Activated CD8-positive, alpha-beta memory T cell treated with anti-CD3 and anti-CD28 coated beads, Interleukin-2, amount 50 U/mL, for 24 hours (primary cell): ENCODE data around the gene SSH3.

Source experiments
- DNase-seq: peaks from one replicate; pipeline ENCODE4 v3.0.0-alpha.2; 2020; ENCODE audit errors: extremely low read depth

SSH3 gene

GRCh38 chr11:67349036-67349435, 45.7 kb downstream of the SSH3 start:
- DNase-seq, result no peak

DNA sequence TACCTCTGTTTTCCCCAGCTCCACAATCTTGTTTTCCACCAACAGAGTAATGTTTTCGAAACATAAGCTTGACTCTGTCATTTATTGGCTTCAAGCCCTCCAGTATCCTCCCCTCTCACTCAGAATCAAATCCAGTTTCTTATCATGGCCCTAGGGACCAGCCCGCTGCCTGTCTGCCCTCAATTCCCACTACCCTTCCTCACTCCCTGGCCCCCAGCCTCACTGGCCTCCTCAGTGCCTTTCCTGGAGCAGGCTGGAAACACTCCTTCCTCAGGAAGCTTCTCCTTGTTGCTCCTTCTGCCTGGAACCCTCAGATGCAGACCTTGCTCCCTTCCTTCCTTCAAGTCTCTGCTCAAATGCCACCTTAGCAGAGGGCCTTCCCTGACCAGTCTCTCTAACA, 46.1 kb downstream of the SSH3 start:
- DNase-seq, result no peak

DNA sequence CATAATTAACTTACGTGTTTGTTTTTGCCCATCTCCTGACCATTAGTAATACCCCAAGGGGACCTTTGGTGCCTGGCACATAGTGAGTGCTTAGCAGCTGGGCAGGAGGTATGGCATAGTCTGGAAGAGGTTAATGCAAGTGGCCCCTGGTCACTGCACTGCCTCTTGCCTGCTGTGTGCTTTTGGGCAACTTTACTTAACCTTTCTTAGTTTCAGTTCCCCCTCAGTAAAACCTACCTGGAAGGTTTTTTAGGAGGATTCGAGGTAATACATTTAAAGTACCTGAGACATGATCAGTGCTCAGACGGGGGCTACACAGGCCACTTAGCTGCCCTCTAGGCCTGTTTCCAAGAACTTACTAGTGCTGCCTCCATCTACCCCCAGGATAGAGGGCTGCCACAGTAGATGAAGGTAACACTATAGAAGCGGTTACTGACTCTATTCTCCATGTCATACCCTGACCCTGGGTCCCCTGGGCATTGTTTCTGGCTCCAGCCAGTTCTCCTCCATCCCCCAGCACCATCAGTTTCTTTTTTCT, 46.7 kb downstream of the SSH3 start:
- no peak for DNase-seq

DNA sequence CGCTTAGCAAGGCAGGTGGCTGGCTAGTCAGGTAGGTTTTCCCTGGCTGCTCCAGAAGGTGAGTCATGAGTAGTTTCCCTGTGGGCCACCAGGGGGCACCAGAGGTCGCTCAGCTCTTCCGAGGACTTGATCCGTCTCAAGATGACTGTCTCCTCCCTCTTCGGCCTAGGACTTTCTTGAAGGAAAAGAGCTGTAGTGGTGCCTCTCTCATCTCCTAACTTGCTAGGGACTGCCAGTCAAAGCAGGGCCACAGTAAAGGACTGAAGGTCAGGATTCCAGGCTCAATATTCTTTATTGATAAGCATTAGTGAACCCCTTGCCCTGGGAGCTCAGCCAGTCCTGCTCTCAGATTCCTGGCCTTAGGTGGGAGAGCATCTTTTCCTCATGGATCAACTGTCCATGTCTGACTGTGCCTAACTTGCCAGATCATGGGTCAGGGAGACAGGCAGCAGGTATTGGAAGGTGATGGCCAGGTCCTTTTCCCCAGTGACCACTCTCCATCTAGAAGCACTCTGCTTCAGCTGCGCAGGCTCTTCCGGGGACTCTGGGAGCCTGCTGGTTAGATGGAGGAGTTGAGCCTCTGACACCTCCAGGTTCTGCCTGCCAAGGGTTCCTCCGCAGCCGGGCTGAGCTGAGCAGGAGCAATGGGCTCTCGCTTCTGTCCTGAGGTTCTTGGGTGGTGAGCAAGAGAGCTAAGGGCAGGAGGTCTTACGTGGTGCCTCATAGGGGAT, 48.1 kb downstream of the SSH3 start:
- no peak for DNase-seq

DNA sequence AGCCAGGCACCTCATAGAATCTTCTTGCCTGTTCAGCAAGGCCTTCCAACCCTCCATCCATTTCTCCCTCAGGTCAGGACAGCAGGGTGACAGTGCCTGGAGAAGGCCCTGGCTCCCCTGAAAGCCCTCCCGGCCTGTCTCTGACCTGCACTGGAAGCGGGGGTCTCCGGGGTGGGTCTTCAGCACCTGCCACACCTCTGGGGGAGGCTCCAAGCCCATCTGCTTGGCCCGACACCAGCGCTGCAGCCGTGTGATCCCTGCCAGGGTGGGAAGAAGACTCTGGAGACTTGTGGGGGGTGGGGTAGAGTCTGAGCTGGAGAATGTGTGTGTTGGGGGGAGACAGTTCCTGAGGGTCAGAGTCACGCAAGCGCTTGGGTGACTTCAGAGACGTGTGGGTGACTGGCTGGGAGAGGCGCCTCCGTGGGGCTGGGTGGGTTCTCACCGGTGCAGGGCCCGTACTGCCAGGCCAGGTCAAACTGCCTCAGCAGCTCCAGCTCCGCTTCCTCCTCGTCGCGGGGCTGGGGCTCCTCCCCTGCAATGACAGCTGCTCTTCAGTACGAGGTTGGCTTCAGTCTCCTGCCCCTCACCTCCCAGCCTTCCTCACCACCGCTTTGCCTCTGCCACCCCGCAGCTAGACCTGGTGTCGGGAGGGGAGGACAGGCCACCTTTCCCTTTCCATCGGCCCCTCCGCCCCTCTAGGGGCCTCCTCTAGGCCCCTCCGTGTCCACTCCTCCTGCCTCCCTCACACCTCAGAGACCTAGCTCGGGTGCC, 49.4 kb downstream of the SSH3 start:
- DNase-seq, result no peak

DNA sequence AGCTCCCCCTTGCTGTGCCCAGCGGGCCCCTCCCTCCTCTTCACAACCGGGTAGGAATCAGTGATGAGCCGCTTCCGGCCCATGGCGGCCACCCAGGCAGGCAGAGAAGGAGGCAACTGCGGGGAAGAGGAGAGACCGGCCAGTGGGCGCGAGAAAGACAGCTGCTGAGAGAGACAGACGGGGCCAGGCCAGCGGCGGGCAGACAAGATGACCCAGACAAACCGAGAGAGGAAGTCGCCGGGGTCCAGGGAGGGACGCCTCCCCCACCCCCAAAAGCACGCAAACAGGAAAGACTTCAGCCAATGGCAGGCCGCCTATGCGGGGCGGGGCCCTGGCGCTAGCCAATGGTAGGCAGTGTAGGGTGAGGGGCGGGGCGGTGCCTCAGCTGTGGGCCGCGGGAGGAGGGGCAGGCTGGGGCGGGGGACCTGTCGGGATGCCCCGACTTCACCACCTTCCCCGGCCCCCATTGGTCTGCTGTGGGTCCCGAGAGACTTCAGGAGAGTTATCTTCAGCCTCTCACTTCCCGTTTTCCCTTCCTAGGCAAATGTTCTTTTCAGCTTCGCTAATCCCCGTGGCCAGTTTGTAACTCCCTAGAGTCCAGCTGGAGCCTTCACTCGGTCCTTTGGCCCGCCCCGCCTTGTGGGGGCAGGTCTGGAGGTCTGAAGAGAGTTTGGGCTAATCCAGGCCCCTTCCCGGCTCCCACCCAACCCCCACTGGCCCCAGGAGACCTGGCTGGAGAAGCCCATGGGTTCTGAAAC, 50.2 kb downstream of the SSH3 start, which contains the start of gene POLD4:
POLD4 (minus strand) TSS at position 230 of the 758 bp plus-strand sequence; CDS start at position 83, 147 bp downstream.
- peak; percentile 91 for DNase-seq

GRCh38 chr11:67354075-67355022, 51.0 kb downstream of the SSH3 start:
- no peak for DNase-seq

GRCh38 chr11:67355023-67355793, 51.9 kb downstream of the SSH3 start:
- no peak for DNase-seq

GRCh38 chr11:67355794-67356386, 52.6 kb downstream of the SSH3 start:
- no peak for DNase-seq

DNA sequence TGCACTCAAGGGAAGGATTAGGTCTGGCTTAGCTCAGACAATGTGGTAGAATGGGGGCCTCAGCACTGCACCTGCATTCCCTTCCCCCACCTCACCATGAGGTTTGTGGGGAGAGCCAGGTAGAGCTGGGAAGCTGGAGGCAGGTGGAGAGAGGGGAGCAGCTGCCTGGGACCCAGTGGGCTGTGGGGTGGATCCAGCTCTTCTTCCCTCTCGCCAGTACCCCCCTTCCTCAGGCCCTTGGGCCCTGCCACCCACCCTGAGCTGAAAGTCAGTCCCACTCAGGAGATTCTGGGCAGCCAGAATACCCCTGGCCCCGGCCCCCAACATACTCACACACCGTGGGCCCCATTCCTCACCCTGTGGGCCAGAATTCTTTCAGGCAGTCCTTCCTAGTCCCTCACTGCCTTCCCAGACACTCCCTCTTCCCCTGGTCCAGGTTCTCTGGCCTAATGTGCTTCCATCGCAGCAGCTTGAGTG, 53.1 kb downstream of the SSH3 start:
- no peak for DNase-seq

DNA sequence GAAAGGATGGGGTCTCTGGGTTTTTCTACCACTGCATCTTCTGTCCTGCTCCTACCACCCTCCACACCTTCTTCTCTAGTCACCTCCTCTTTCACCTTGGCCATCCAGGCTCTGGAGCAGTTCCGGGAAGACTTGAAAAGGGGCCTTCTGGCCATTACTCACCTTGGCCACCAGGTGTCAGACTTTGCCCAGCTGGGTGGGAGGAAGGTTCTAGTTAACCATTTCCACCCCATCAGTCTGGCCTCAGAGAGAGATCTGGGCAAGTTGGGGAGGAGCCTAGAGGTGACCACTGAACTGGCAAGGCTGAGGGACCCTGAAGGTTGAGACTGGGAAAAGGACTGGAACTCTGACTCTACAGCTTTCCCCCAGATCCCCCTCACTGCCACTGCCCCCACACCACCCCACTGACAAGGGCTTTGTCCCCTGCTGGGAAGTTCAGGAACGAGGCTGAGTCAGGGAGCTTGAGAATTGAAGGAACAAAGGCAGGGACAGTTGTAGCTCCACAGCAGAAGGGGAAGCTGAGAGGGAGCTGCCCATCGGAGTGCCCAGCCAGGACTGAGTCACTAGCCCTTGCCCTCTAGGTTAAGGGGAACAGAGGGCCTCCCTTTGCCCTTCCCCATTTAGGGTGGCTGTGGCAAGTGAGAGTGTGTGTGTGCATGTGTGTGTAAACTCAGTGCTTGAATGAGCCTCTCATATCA, 53.7 kb downstream of the SSH3 start:
- DNase-seq, result no peak

- DNase-seq, result no peak
Observed at GRCh38 chr11:67357831-67358670, 54.7 kb downstream of the SSH3 start.
